AG04449 (cell line): Measurements from ENCODE around the gene AP1AR.

Experiments used
- CTCF ChIA-PET: fragments of 350-600 bp; formaldehyde crosslinking; extraction: SDS; loops from one replicate; lab custom pipeline; 2021; ENCODE audit warnings: antibody characterized with exemption; lab: Yijun Ruan, JAX
- POLR2A ChIA-PET: fragments of 400-600, 350-600 bp; formaldehyde crosslinking; extraction: SDS; loops from one replicate; lab custom pipeline; 2020; ENCODE audit warnings: antibody characterized with exemption, inconsistent platforms; lab: Yijun Ruan, JAX
- DNase-seq: peaks from one replicate; pipeline ENCODE4 v3.0.0-alpha.2; 2010; ENCODE audit warnings: low read depth, low spot score
- H3K4me3 ChIP-seq: 2 replicates; pipeline ENCODE4 v1.5.1; 2011; ENCODE audit warnings: low read depth, mild to moderate bottlenecking, control low read depth, low read length
- TF ChIP-seq, protein P1 (sequence below): IDR thresholded peaks from one replicate; pipeline ENCODE4 v1.5.1; 2011; ENCODE audit warnings: mild to moderate bottlenecking, moderate library complexity, low read length, control low read depth, inconsistent platforms; ENCODE audit not compliant: insufficient read depth; ENCODE audit errors: missing control alignments

Gene AP1AR

DNA sequence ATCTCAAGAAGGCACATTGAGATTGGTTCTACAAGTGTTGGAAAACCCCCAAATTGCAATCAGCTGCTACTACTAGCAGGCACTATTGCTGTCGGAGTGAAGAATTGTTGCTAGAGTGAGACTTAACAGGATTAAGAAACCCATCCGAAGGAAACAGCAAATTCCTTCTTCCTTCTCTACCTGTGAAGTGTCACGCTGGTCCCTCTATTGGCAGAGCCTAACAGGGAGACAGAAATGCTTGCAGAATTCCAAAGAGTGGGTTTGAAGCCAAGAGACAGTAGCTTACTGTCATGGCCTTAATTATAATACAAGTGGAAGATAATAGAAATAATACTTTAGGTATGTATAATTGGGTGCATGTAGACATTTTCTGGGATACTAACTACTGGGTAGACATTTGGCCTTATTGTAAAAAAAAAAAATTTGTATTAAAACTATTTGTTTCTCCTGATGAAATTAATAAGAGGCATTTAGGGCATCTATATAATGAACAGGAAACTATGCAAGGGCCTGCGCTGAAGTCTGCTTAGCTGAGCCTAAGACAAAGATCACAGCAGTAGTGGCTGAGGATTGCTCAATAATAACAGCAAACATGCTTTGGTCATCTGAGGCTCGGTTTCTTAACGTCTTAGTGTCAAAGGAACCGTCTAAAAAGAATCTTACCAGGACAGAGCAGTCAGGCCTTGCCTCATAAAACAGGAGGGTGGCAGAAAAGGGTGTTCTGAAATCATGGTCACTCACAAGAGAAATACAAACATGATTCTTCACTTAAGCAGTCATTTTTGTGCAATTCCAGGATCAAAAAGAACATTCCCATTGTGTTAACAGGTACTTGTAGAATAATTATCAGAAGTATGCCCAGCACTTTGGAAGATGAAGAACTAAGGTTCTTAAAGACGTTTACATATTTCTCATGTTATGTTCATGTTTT lies 45.6 kb upstream of the AP1AR start:
- H3K4me3 ChIP-seq, result no peak overlapping the region
- ChIA-PET POLR2A (no interaction called here), CTCF (no interaction called here)
- TF ChIP-seq, protein P1, sequence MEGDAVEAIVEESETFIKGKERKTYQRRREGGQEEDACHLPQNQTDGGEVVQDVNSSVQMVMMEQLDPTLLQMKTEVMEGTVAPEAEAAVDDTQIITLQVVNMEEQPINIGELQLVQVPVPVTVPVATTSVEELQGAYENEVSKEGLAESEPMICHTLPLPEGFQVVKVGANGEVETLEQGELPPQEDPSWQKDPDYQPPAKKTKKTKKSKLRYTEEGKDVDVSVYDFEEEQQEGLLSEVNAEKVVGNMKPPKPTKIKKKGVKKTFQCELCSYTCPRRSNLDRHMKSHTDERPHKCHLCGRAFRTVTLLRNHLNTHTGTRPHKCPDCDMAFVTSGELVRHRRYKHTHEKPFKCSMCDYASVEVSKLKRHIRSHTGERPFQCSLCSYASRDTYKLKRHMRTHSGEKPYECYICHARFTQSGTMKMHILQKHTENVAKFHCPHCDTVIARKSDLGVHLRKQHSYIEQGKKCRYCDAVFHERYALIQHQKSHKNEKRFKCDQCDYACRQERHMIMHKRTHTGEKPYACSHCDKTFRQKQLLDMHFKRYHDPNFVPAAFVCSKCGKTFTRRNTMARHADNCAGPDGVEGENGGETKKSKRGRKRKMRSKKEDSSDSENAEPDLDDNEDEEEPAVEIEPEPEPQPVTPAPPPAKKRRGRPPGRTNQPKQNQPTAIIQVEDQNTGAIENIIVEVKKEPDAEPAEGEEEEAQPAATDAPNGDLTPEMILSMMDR, result no peak
- no peak for DNase-seq

DNA sequence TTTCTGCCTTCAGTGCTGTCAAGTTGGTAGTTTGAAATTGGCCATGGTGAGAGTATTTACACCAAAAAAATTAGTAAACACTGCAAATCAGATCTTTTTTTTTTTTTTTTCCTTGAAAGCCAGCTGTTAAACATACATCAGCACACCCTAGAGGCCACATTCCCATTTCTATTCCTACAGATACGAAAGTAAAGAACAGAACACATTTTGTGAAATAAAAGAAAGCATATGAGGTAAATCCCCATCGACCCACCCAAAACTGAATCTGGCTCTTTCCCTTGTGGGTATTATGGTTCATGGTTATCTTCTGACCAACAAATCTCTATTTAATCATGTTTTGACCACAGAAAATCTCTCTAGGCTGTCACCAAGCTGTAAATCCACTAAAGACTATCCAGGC lies 41.8 kb upstream of the AP1AR start:
- DNase-seq, result no peak
- ChIA-PET POLR2A (no interaction called here), CTCF (interaction anchor here (1.0 to 1.6 kb wide), 6 partner anchors 12 to 95 kb away, joined by 3 to 7 read pairs (median 4); no protein-coding TSS in a partner anchor)
- H3K4me3 ChIP-seq, result no peak overlapping the region
- TF ChIP-seq, protein P1, result no peak

DNA sequence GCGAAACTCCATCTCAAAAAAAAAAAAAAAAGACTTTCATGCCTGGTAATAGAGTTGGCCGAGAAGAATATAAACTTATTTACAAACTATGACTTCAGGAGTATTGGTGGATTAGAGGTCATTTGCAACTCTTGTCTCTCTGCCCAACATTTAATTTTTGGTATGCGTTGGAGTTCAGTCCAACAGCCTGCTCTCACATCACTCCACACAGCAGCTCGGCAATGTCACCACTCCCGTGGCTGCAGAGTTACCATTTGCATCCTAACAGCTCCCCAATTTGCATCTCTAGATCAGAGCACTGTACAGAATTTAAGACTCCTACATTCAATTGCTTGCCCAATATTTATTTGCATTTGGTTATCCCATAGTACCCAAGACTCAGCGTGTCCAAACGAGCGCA lies 40.9 kb upstream of the AP1AR start:
- POLR2A ChIA-PET, result no interaction called here

DNA sequence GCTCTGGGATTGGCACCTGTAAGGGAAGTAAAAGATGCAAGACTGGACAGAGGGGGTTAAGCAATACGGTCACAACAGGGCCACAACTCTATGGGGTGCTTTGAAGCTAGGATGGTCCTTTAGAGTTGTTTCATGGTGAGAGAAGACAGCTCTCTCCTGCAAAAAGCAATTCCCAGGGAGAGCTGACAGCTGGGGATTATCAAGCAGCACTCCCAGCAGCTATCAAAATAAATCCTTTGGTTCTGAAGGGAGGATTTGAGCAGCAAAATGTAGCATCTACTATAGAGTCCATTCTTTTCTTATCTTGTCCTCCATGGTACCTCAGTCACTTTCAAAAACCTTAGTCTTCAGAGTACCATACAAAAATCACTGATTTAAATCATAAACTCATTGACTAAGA lies 35.1 kb upstream of the AP1AR start:
- H3K4me3 ChIP-seq, result no peak overlapping the region
- TF ChIP-seq, protein P1, result no peak
- CTCF ChIA-PET, result no interaction called here
- no peak for DNase-seq
- POLR2A ChIA-PET, result no interaction called here

More for the DNA sequence above, 40.9 kb upstream of the AP1AR start:
- TF ChIP-seq, protein P1, result no peak
- CTCF ChIA-PET, result interaction anchor here (1.0 to 1.5 kb wide), 2 partner anchors 11 to 16 kb away, joined by 3 to 7 read pairs; no protein-coding TSS in a partner anchor
- DNase-seq, result no peak
- no peak overlapping the region for H3K4me3 ChIP-seq

DNA sequence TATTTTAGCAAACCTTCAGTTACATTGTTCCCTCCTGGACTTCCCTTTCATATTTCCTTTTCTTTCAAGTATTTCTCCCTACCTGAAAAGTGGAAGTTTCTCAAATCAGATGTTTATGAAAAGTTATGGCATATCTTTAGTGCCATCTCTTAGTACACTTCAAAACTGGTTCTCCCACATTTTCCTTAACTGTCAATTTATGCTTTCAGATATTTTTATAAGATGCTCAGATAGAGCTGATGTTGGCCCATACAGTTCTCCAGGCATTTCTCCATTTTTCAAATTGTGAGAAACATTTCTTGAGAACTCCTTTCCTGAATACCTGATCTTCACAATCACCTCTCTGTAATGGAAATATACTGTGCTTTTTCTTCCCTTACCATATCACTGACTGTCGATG lies 32.5 kb upstream of the AP1AR start:
- TF ChIP-seq, protein P1, result no peak
- no peak for DNase-seq
- ChIA-PET POLR2A (no interaction called here), CTCF (no interaction called here)
- H3K4me3 ChIP-seq, result no peak overlapping the region

DNA sequence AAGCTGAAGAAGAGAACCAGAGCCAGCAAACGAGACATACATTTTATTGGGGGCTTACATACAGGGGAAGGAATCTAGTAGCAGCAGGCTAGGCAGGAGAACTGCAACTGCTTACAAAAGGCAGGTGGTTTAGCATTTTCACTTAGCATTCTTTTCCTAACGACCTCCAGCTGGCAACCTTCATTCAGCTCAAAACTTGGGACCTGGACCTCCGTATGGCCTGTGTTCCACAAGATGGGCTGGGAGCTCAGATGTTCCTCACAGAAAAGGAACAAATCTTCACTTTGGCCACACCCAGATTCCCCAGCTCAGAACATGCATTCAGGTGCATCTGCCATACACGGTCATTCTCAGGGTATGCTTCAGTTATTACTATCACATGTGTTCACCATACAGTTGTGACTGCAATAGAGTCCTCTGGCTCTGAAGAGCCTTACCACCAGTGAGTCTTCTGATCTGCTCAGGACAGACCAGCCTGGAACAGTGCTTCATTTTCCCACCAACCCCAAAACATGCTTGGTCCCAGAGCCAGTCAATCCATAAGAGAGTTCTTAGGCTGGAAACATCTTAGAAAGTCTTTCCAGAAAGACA lies 29.6 kb upstream of the AP1AR start:
- ChIA-PET CTCF (interaction anchor here (0.7 to 1.3 kb wide), 2 partner anchors 12 kb away, joined by 3 read pairs; no protein-coding TSS in a partner anchor), POLR2A (no interaction called here)
- TF ChIP-seq, protein P1, result no peak
- DNase-seq, result no peak
- H3K4me3 ChIP-seq, result no peak overlapping the region
